Erythroblast (primary cell): ENCODE data around the gene CLTCL1.

ENCODE experiments used
- GATA1 ChIP-seq: IDR thresholded peaks from 2 replicates; pipeline ENCODE4 v1.6.1; 2011; ENCODE audit warnings: low read depth, mild to moderate bottlenecking, control low read depth, low read length, moderate library complexity
- POLR2A ChIP-seq: IDR thresholded peaks from 2 replicates; pipeline ENCODE4 v1.6.1; 2011; ENCODE audit warnings: mild to moderate bottlenecking, low read length

GRCh38 chr22:19213001-19213400, 78.5 kb downstream of the CLTCL1 start:
- TF ChIP-seq POLR2A (no peak), GATA1 (no peak)
